Esophagus squamous epithelium (tissue), 5 donors: ENCODE measurements around the gene ANKK1. TPM values are rescaled to one million over a fixed set of nuclear protein-coding genes. Genes with fewer than 3 reads are reported as not detected.

Experiments used
- DNase-seq: peaks from one replicate; lab custom pipeline; 2025; lab: John Stamatoyannopoulos, UW
- H3K27ac ChIP-seq, 4 donors: fragments of 200-600 bp; sonication (generic); one replicate each; pipeline ENCODE4 v1.5.1; 2016 to 2019; ENCODE audit warnings: mild to moderate bottlenecking in 1 of 4
- H3K27me3 ChIP-seq, 4 donors: fragments of 200-600 bp; sonication (generic); 1 replicate in 3 of 4; 2 replicates in 1 of 4; pipeline versions ENCODE4 v1.5.1 to v1.6.0; 2017 to 2021; ENCODE audit warnings: antibody characterized with exemption in 1 of 4
- H3K36me3 ChIP-seq, 3 donors: fragments of 200-600 bp; sonication (generic); one replicate each; pipeline ENCODE4 v1.5.1; 2016 to 2019
- H3K4me1 ChIP-seq, 3 donors: fragments of 200-600 bp; sonication (generic); one replicate each; pipeline ENCODE4 v1.5.1; 2017 to 2019
- H3K4me3 ChIP-seq, 4 donors: fragments of 200-600 bp; sonication (generic); 1 replicate in 3 of 4; 2 replicates in 1 of 4; pipeline ENCODE4 v1.5.1; 2016 to 2019; ENCODE audit warnings: mild to moderate bottlenecking in 2 of 4, moderate library complexity in 1 of 4
- H3K9me3 ChIP-seq, 3 donors: fragments of 200-600 bp; sonication (generic); one replicate each; pipeline ENCODE4 v1.5.1; 2016 to 2019
- CTCF ChIP-seq, 6 experiments: fragments of 450-650 bp in 4 of 6; fragments of 200-600 bp in 2 of 6; sonication (generic) in 2 of 6; IDR thresholded peaks; one replicate each; pipeline ENCODE4 v1.5.1; 2016 to 2019; ENCODE audit warnings: antibody characterized with exemption in 6 of 6, mild to moderate bottlenecking in 4 of 6, moderate library complexity in 4 of 6
- POLR2A ChIP-seq, 4 donors: fragments of 450-650 bp; IDR thresholded peaks; one replicate each; pipeline ENCODE4 v1.6.1; 2017; ENCODE audit warnings: antibody characterized with exemption in 4 of 4, mild to moderate bottlenecking in 4 of 4, moderate library complexity in 3 of 4
- WGBS, 2 donors: methylation state at CpG; one replicate each; pipeline ENCODE4 v1.1.5; 2018; 5-methylcytosine and 5-hydroxymethylcytosine counted together
- intact Hi-C: fragments of 100-400 bp; cut with DNase I; formaldehyde crosslinking; loops from one replicate; pipeline ENCODE4 v1.15.0; 2022
- total RNA-seq, 4 donors: library from RNA; depleted of rRNA; stranded (reverse); fragments of >200 nt; gene quantifications; one replicate each; pipeline ENCODE4 v1.1.0, GENCODE V29; 2016
- donor health status: DM: yes; HTN: yes; CAD: no.

ANKK1 gene
- total RNA-seq, 4 donors from 2014 or later, result 0.21 to 2.7 (median 1.0) TPM

- H3K27ac ChIP-seq, result no peak overlapping the region
- intact Hi-C loops, result no loop called here
- no peak overlapping the region for H3K4me3 ChIP-seq
- no peaks in the 10 kb centered on the region for H3K9me3 ChIP-seq
- peaks cover 0 to 60% (median 0%) of the 10 kb centered on the region in 3 donors for H3K36me3 ChIP-seq
- H3K4me1 ChIP-seq, result peaks cover 0 to 7% (median 0%) of the 10 kb centered on the region in 3 donors
- WGBS, 2 donors, result 27 to 41% methylated on average over 8 of the region's 8 CpGs
- H3K27me3 ChIP-seq, result no peaks in the 10 kb centered on the region
- TF ChIP-seq CTCF (IDR thresholded peaks at IDR 0.05) (no peak), POLR2A (IDR thresholded peaks at IDR 0.05) (no peak)
- DNase-seq, result no peak
Observed at GRCh38 chr11:113345978-113346377, 41.6 kb upstream of the ANKK1 start.

- Histone ChIP-seq H3K4me1 (peaks cover 0 to 7% (median 0%) of the 10 kb centered on the region in 3 donors), H3K27ac (no peak overlapping the region), H3K36me3 (peaks cover 0 to 61% (median 0%) of the 10 kb centered on the region in 3 donors), H3K9me3 (no peaks in the 10 kb centered on the region), H3K4me3 (no peak overlapping the region), H3K27me3 (no peaks in the 10 kb centered on the region)
- DNase-seq, result no peak
- no peak for TF ChIP-seq POLR2A (IDR thresholded peaks at IDR 0.05)
- TF ChIP-seq CTCF (IDR thresholded peaks at IDR 0.05), result no peak
- intact Hi-C loops, result no loop called here
- 93% methylated on average over 3 of the region's 3 CpGs for WGBS, 2 donors
Observed at GRCh38 chr11:113349528-113349927, 38.1 kb upstream of the ANKK1 start.

GRCh38 chr11:113350336-113351067, 37.1 kb upstream of the ANKK1 start:
- Histone ChIP-seq H3K27me3 (no peaks in the 10 kb centered on the region), H3K27ac (no peak overlapping the region), H3K36me3 (peaks cover 0 to 62% (median 0%) of the 10 kb centered on the region in 3 donors), H3K4me1 (peaks cover 0 to 7% (median 0%) of the 10 kb centered on the region in 3 donors), H3K4me3 (no peak overlapping the region), H3K9me3 (peaks cover 0 to 8% (median 0%) of the 10 kb centered on the region in 3 donors)
- intact Hi-C loops, result no loop called here
- WGBS, 2 donors, result 80 to 93% methylated on average over 10 of the region's 11 CpGs
- no peak for DNase-seq
- TF ChIP-seq CTCF (IDR thresholded peaks at IDR 0.05) (no peak), POLR2A (IDR thresholded peaks at IDR 0.05) (no peak)

GRCh38 chr11:113351068-113351450, 36.5 kb upstream of the ANKK1 start:
- Histone ChIP-seq H3K27ac (no peak overlapping the region), H3K27me3 (no peaks in the 10 kb centered on the region), H3K4me1 (peaks cover 0 to 3% (median 0%) of the 10 kb centered on the region in 3 donors), H3K36me3 (peaks cover 0 to 64% (median 0%) of the 10 kb centered on the region in 3 donors), H3K4me3 (no peak overlapping the region), H3K9me3 (peaks cover 0 to 14% (median under 1%) of the 10 kb centered on the region in 3 donors)
- DNase-seq, result no peak
- intact Hi-C loops, result no loop called here
- WGBS, 2 donors, result 71 to 73% methylated on average over 3 of the region's 3 CpGs
- TF ChIP-seq CTCF (IDR thresholded peaks at IDR 0.05), result no peak
- no peak for TF ChIP-seq POLR2A (IDR thresholded peaks at IDR 0.05)

- 96 to 98% methylated on average over 4 of the region's 4 CpGs for WGBS, 2 donors
- peaks cover 0 to 68% (median 2%) of the 10 kb centered on the region in 3 donors for H3K36me3 ChIP-seq
- H3K27ac ChIP-seq, result no peak overlapping the region
- intact Hi-C loops, result no loop called here
- H3K9me3 ChIP-seq, result peaks cover 0 to 18% (median 5%) of the 10 kb centered on the region in 3 donors
- H3K4me1 ChIP-seq, result no peaks in the 10 kb centered on the region
- no peaks in the 10 kb centered on the region for H3K27me3 ChIP-seq
- DNase-seq, result no peak
- no peak for TF ChIP-seq CTCF (IDR thresholded peaks at IDR 0.05)
- TF ChIP-seq POLR2A (IDR thresholded peaks at IDR 0.05), result no peak
- no peak overlapping the region for H3K4me3 ChIP-seq
Observed at GRCh38 chr11:113351480-113351879, 36.1 kb upstream of the ANKK1 start.
